HUES48 (cell line): ENCODE measurements around the gene TRMT2A.

ENCODE experiments used
- H3K27ac ChIP-seq: one replicate; pipeline ENCODE4 v1.7.0; 2013; ENCODE audit warnings: low read depth, low read length, inconsistent platforms
- H3K27me3 ChIP-seq: 2 replicates; pipeline ENCODE4 v1.6.1; 2013; ENCODE audit warnings: mild to moderate bottlenecking, low read length; ENCODE audit not compliant: control insufficient read depth, insufficient read depth
- H3K36me3 ChIP-seq: 2 replicates; pipeline ENCODE4 v1.6.1; 2013; ENCODE audit warnings: low read length; ENCODE audit not compliant: control insufficient read depth, insufficient read depth
- H3K4me1 ChIP-seq: 2 replicates; pipeline ENCODE4 v1.6.1; 2013; ENCODE audit warnings: mild to moderate bottlenecking, low read length; ENCODE audit not compliant: control insufficient read depth, insufficient read depth
- H3K4me3 ChIP-seq: 2 replicates; pipeline ENCODE4 v1.5.1; 2013; ENCODE audit warnings: mild to moderate bottlenecking, low read depth, low read length
- H3K9ac ChIP-seq: 2 replicates; pipeline ENCODE4 v1.6.1; 2013; ENCODE audit warnings: mild to moderate bottlenecking, low read depth, low read length, moderate library complexity
- H3K9me3 ChIP-seq: 2 replicates; pipeline ENCODE4 v1.6.1; 2013; ENCODE audit warnings: low read length; ENCODE audit not compliant: control insufficient read depth, insufficient read depth

The TRMT2A gene

GRCh38 chr22:20156611-20157429, 39.8 kb upstream of the TRMT2A start:
- Histone ChIP-seq H3K9ac (no peak overlapping the region), H3K4me3 (no peak overlapping the region), H3K27me3 (no peaks in the 10 kb centered on the region), H3K4me1 (no peaks in the 10 kb centered on the region), H3K27ac (no peak overlapping the region), H3K36me3 (no peaks in the 10 kb centered on the region), H3K9me3 (no peaks in the 10 kb centered on the region)

GRCh38 chr22:20156042-20156389, 39.0 kb upstream of the TRMT2A start:
- Histone ChIP-seq H3K9ac (no peak overlapping the region), H3K36me3 (no peaks in the 10 kb centered on the region), H3K27ac (no peak overlapping the region), H3K9me3 (no peaks in the 10 kb centered on the region), H3K4me3 (no peak overlapping the region), H3K4me1 (no peaks in the 10 kb centered on the region), H3K27me3 (no peaks in the 10 kb centered on the region)

- Histone ChIP-seq H3K4me3 (no peak overlapping the region), H3K27me3 (no peaks in the 10 kb centered on the region)
These were observed 38.5 kb upstream of the TRMT2A start for GRCh38 chr22:20155330-20156041.

GRCh38 chr22:20154602-20155187, 37.7 kb upstream of the TRMT2A start:
- Histone ChIP-seq H3K27me3 (no peaks in the 10 kb centered on the region), H3K9me3 (no peaks in the 10 kb centered on the region), H3K36me3 (no peaks in the 10 kb centered on the region), H3K27ac (no peak overlapping the region), H3K9ac (no peak overlapping the region), H3K4me3 (no peak overlapping the region), H3K4me1 (no peaks in the 10 kb centered on the region)

More at GRCh38 chr22:20155330-20156041, 38.5 kb upstream of the TRMT2A start:
- Histone ChIP-seq H3K9ac (no peak overlapping the region), H3K36me3 (no peaks in the 10 kb centered on the region), H3K27ac (no peak overlapping the region), H3K4me1 (no peaks in the 10 kb centered on the region), H3K9me3 (no peaks in the 10 kb centered on the region)

GRCh38 chr22:20153945-20154344, 36.9 kb upstream of the TRMT2A start:
- H3K9ac ChIP-seq: no peak overlapping the region
- no peaks in the 10 kb centered on the region for H3K27me3 ChIP-seq
- no peaks in the 10 kb centered on the region for H3K9me3 ChIP-seq
- no peaks in the 10 kb centered on the region for H3K4me1 ChIP-seq
- H3K27ac ChIP-seq: no peak overlapping the region
- H3K4me3 ChIP-seq: no peak overlapping the region
- no peaks in the 10 kb centered on the region for H3K36me3 ChIP-seq

GRCh38 chr22:20152464-20152890, 35.5 kb upstream of the TRMT2A start:
- Histone ChIP-seq H3K4me1 (no peaks in the 10 kb centered on the region), H3K27ac (no peak overlapping the region), H3K9ac (no peak overlapping the region)

GRCh38 chr22:20151276-20151588, 34.2 kb upstream of the TRMT2A start:
- no peaks in the 10 kb centered on the region for H3K9me3 ChIP-seq
- H3K27ac ChIP-seq: no peak overlapping the region
- H3K9ac ChIP-seq: no peak overlapping the region
- H3K4me3 ChIP-seq: no peak overlapping the region
- no peaks in the 10 kb centered on the region for H3K36me3 ChIP-seq
- no peaks in the 10 kb centered on the region for H3K27me3 ChIP-seq
- no peaks in the 10 kb centered on the region for H3K4me1 ChIP-seq

More at GRCh38 chr22:20152464-20152890, 35.5 kb upstream of the TRMT2A start:
- Histone ChIP-seq H3K9me3 (no peaks in the 10 kb centered on the region), H3K36me3 (no peaks in the 10 kb centered on the region), H3K27me3 (no peaks in the 10 kb centered on the region), H3K4me3 (no peak overlapping the region)

- Histone ChIP-seq H3K4me3 (no peak within 1 kb of the TSS), H3K27ac (no peak within 1 kb of the TSS), H3K9me3 (no peaks in the 10 kb centered on the region), H3K27me3 (no peaks in the 10 kb centered on the region), H3K36me3 (no peaks in the 10 kb centered on the region), H3K4me1 (no peaks in the 10 kb centered on the region), H3K9ac (no peak within 1 kb of the TSS)
These were observed 33.6 kb upstream of the TRMT2A start, which contains the start of gene CCDC188 for GRCh38 chr22:20150381-20151275. TSS of gene CCDC188 (minus strand) at chr22:20151055. CDS start at chr22:20150986, 69 bp downstream.

- Histone ChIP-seq H3K36me3 (no peaks in the 10 kb centered on the region), H3K9me3 (no peaks in the 10 kb centered on the region), H3K27me3 (no peaks in the 10 kb centered on the region), H3K4me3 (no peak overlapping the region), H3K27ac (no peak overlapping the region), H3K4me1 (no peaks in the 10 kb centered on the region), H3K9ac (no peak overlapping the region)
These were observed 32.5 kb upstream of the TRMT2A start for GRCh38 chr22:20149257-20150250.

GRCh38 chr22:20148414-20148813, 31.4 kb upstream of the TRMT2A start:
- no peaks in the 10 kb centered on the region for H3K4me1 ChIP-seq
- no peak overlapping the region for H3K27ac ChIP-seq
- H3K4me3 ChIP-seq: no peak overlapping the region
- H3K9me3 ChIP-seq: no peaks in the 10 kb centered on the region
- H3K36me3 ChIP-seq: no peaks in the 10 kb centered on the region
- H3K27me3 ChIP-seq: no peaks in the 10 kb centered on the region
- no peak overlapping the region for H3K9ac ChIP-seq
